Left lung (tissue), 10 donors: Measurements from ENCODE around the gene LMOD1. TPM values are rescaled to one million over a fixed set of nuclear protein-coding genes. Genes with fewer than 3 reads are reported as not detected.

Source experiments
- ATAC-seq: fragments of 200-7000 bp; cut with Tn5 transposase; one replicate; pipeline ENCODE4 v1.9.1; 2020; ENCODE audit warnings: moderate library complexity
- DNase-seq, 4 donors: peaks; one replicate each; pipeline ENCODE4 v3.0.0-alpha.2; 2013 to 2020
- H3K27ac ChIP-seq, 2 donors: fragments of 200-600 bp; sonication (generic) in 1 of 2; one replicate each; pipeline versions ENCODE4 v1.5.0 to v1.8.0; 2020 to 2021
- H3K27me3 ChIP-seq, 2 donors: fragments of 200-600 bp; sonication (generic) in 1 of 2; one replicate each; pipeline versions ENCODE4 v1.5.0 to v1.8.0; 2020 to 2021
- H3K36me3 ChIP-seq, 2 donors: fragments of 200-600 bp; sonication (generic) in 1 of 2; one replicate each; pipeline versions ENCODE4 v1.5.0 to v1.8.0; 2020 to 2021
- H3K4me1 ChIP-seq, 2 donors: fragments of 200-600 bp; one replicate each; pipeline ENCODE4 v1.8.0; 2021
- H3K4me3 ChIP-seq, 2 donors: fragments of 200-600 bp; sonication (generic) in 1 of 2; one replicate each; pipeline versions ENCODE4 v1.5.0 to v1.8.0; 2020 to 2021; ENCODE audit warnings: mild to moderate bottlenecking in 1 of 2
- H3K9me3 ChIP-seq, 2 donors: fragments of 200-600 bp; sonication (generic) in 1 of 2; one replicate each; pipeline versions ENCODE4 v1.5.0 to v1.8.0; 2020 to 2021
- CTCF ChIP-seq, 2 donors: fragments of 200-600 bp; sonication (generic) in 1 of 2; IDR thresholded peaks; one replicate each; pipeline versions ENCODE4 v1.5.0 to v1.8.0; 2021; ENCODE audit warnings: antibody characterized with exemption in 2 of 2
- intact Hi-C, 2 donors: fragments of 100-400 bp; cut with DNase I; formaldehyde crosslinking; loops; one replicate each; pipeline versions ENCODE4 v1.11.2 to v1.14.2; 2022
- polyA plus RNA-seq, 6 donors: library from polyadenylated mRNA; unstranded; fragments of 120-200 nt; gene quantifications; one replicate each; pipeline ENCODE4 v1.2.1, GENCODE V29; 2013; ENCODE audit not compliant: insufficient read length in 6 of 6
- total RNA-seq, 2 donors: library from RNA; stranded (reverse); fragmentation: NEBNext Ultra II Directional; extraction: Animal tissue kit (Norgen Biotek cat#: 25700); gene quantifications; one replicate each; pipeline ENCODE4 v1.2.1, GENCODE V29; 2021
- donor health status: DM: no; HTN: yes; CAD: no.
- donor health status: DM: no; HTN: no; CAD: no.

Gene LMOD1
- total and polyA plus RNA-seq, 8 donors = 3.3 to 20.8 (median 5.1) TPM

- no peaks in the 10 kb centered on the region for H3K36me3 ChIP-seq
- no peak overlapping the region for H3K27ac ChIP-seq
- DNase-seq (no peak), ATAC-seq (no peak)
- TF ChIP-seq CTCF (IDR thresholded peaks at IDR 0.05) = no peak
- no peaks in the 10 kb centered on the region for H3K4me1 ChIP-seq
- H3K9me3 ChIP-seq = no peaks in the 10 kb centered on the region
- intact Hi-C loops = no loop called here
- no peaks in the 10 kb centered on the region for H3K27me3 ChIP-seq
- no peak overlapping the region for H3K4me3 ChIP-seq
Observed at GRCh38 chr1:201928266-201928665, 18.1 kb downstream of the LMOD1 start.

DNA sequence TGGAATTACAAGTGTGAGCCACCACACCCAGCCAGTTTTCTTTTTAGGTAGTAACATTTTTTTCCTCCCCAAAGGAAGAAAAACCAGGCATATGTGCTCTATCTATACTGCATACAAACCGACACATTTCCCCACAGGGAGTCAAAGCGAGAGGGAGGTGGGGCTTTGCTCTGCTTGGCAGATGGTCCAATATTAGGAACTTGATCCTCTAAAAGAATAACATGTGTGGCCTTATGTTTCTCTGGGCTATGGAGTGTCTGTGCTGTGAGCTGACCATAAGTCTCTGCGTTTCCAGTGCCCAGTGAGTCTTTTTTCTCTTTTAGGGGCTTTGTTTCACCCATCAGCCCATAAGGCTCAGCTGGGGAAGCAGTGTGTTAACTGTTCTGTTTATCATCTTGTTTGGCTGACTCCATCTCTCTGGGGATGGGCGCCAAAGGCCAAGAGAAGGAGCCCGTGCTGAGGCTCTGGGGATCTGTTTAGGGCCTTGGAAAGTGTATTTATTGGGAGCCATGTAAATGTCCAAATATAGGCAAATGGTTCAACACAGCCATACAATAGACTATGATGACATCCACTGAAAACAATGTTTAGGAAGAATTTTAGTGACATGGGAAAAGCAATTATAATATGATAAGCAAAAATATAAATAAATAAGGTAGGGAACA lies 20.2 kb downstream of the LMOD1 start:
- Histone ChIP-seq H3K27ac (no peak overlapping the region), H3K4me1 (no peaks in the 10 kb centered on the region), H3K27me3 (no peaks in the 10 kb centered on the region), H3K9me3 (peaks cover 0 to 2% of the 10 kb centered on the region in 2 donors), H3K4me3 (no peak overlapping the region), H3K36me3 (no peaks in the 10 kb centered on the region)
- DNase-seq (no peak), ATAC-seq (no peak)
- intact Hi-C loops = no loop called here
- TF ChIP-seq CTCF (IDR thresholded peaks at IDR 0.05) = no peak

- Histone ChIP-seq H3K36me3 (no peaks in the 10 kb centered on the region), H3K4me3 (no peak overlapping the region), H3K27me3 (no peaks in the 10 kb centered on the region), H3K9me3 (peaks cover 0 to 2% of the 10 kb centered on the region in 2 donors), H3K27ac (no peak overlapping the region), H3K4me1 (no peaks in the 10 kb centered on the region)
- ATAC-seq (no peak), DNase-seq (no peak)
- TF ChIP-seq CTCF (IDR thresholded peaks at IDR 0.05) = no peak
- intact Hi-C loops = no loop called here
Observed at GRCh38 chr1:201925301-201925567, 21.1 kb downstream of the LMOD1 start.

- no peak for ATAC-seq
- no peaks in the 10 kb centered on the region for H3K27me3 ChIP-seq
- DNase-seq = no peak
- no peak overlapping the region for H3K27ac ChIP-seq
- H3K4me3 ChIP-seq = no peak overlapping the region
- H3K36me3 ChIP-seq = no peaks in the 10 kb centered on the region
- H3K4me1 ChIP-seq = peaks cover 1 to 7% of the 10 kb centered on the region in 2 donors
- intact Hi-C loops = no loop called here
- TF ChIP-seq CTCF (IDR thresholded peaks at IDR 0.05) = no peak
- H3K9me3 ChIP-seq = peaks cover 0 to 2% of the 10 kb centered on the region in 2 donors
Observed at GRCh38 chr1:201921952-201922558, 24.3 kb downstream of the LMOD1 start.

DNA sequence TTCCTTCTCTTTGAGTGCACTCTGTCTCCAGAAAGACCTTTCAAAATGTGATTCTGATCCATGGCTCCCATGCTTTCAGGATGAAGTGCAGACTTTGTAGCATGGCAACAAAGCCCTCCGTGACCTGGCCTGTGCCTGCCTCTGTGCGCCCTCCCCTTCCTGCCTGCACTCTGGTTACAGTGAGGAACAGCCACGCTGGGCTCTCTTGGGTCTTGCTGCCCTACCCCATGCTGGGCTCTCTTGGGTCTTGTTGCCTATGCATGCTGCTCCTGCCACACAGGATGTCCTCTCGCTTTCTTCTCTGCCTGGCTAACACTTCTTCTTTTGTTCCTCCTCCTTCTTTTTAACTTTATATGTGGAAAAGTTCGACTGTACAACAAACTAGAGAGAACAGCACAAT lies 28.0 kb downstream of the LMOD1 start:
- no peaks in the 10 kb centered on the region for H3K27me3 ChIP-seq
- ATAC-seq = no peak
- DNase-seq = no peak
- TF ChIP-seq CTCF (IDR thresholded peaks at IDR 0.05) = no peak
- no peaks in the 10 kb centered on the region for H3K36me3 ChIP-seq
- intact Hi-C loops = no loop called here
- peak overlapping the region in 1 of 2 donors; percentile 75 for H3K27ac ChIP-seq
- no peak overlapping the region for H3K4me3 ChIP-seq
- H3K4me1 ChIP-seq = peaks cover 7 to 12% of the 10 kb centered on the region in 2 donors
- H3K9me3 ChIP-seq = peaks cover 0 to 2% of the 10 kb centered on the region in 2 donors
